ENCODE data around the gene NECAB3.

Gene NECAB3

DNA sequence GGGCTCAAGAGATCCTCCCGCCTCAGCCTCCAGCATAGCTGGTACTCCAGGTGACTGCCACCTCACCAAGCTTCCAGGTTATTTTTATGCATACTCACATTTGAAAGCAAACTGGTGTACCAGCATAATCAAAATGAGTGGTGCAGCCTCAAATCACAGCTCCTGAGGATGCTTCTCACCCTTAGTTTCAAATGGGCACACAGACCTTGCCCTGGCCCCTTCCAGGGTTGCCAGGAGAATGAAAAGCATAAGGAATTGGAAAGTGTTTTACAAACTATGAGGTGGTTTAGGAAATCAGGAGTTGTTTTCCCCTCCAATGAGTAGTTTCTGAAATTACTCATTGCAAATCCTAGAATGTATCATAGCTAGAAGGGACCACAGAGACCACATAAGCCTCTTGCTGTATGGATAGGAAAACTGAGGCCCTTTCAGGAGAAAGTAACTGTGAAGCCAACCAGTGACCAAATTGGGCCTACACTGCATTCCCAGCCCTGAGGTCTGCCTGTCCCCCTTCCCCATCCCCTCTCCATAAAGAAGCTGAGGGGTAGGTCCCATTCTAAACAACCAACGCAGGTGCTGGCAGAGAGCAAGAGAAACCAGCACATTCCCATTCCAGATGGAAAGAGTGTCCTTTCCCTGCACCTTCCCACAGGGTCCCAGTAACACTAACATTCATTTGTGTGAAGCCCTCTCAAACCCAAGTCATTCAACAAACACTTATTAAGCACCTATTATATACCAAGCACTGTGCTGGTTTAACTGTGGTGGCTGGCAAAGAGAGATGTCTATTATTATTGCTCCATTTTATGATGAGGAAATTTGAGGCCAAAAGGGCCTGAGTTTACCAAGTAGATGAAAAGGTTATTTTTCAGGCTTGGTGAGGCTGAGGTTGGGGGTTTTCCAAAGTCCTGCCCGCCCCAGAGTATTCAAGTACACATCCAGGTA, 14.0 kb upstream of the NECAB3 start:
- peak overlapping the region; percentile 9 for H3K4me3 Mint-ChIP-seq
- no peaks in the 10 kb centered on the region for H3K27me3 Mint-ChIP-seq (ENCODE audit: low read depth)
- peaks cover 2% of the 10 kb centered on the region for H3K36me3 Mint-ChIP-seq (ENCODE audit: low read depth)
- H3K4me1 Mint-ChIP-seq (ENCODE audit: low read depth): peaks cover 53% of the 10 kb centered on the region
- H3K27ac Mint-ChIP-seq: peak overlapping the region; percentile 86
- H3K9me3 Mint-ChIP-seq: no peaks in the 10 kb centered on the region

DNA sequence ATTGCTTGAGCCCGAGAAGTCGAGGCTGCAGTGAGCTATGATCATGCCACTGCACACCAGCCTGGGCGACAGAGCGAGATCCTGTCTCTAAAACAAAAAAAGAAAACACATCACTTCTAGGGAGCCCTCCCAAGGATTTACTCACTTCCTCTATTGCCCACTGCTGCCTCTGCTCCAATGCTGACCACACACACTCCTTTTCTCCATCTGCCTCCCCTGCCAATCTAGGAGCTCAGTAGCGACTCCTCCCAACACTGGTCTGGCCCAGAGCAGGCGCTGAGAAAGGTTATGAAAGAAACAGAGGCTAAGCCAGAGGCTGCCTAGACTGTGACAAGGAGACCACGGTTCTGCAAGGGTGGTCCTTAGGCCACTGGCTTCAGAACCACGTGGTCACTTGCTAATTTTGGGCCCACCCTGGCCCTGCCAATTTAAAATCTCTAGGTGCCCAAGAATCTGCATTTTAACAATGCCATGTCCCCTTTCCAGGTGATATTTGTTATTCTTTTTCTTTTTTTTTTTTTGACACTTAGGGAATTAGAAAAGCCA, 13.2 kb upstream of the NECAB3 start:
- H3K4me1 Mint-ChIP-seq (ENCODE audit: low read depth): peaks cover 57% of the 10 kb centered on the region

DNA sequence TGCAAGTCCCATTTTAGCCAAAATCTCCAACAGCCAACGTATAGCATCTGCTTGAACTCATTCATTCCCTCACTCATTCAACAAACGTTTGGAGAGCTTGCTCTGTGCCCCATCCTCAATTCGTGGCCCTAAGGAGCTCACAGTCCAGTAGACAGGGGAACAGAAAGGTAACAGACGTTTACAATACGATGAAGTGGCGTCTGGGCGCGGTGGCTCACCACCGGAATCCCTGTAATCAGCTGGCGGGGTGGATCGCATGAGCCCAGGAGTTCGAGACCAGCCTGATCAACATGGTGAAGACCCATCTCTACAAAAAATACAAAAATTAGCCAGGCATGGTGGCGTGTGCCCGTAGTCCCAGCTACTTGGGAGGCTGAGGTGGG, 12.7 kb upstream of the NECAB3 start:
- H3K9me3 Mint-ChIP-seq: no peaks in the 10 kb centered on the region
- no peaks in the 10 kb centered on the region for H3K27me3 Mint-ChIP-seq (ENCODE audit: low read depth)
- peaks cover 7% of the 10 kb centered on the region for H3K36me3 Mint-ChIP-seq (ENCODE audit: low read depth)
- peak overlapping the region; percentile 89 for H3K27ac Mint-ChIP-seq
- H3K4me3 Mint-ChIP-seq: peak overlapping the region; percentile 84
- peaks cover 62% of the 10 kb centered on the region for H3K4me1 Mint-ChIP-seq (ENCODE audit: low read depth)

More for the DNA sequence above, 13.2 kb upstream of the NECAB3 start:
- Mint-ChIP-seq H3K27ac (peak overlapping the region; percentile 68), H3K27me3 (ENCODE audit: low read depth) (no peaks in the 10 kb centered on the region), H3K36me3 (ENCODE audit: low read depth) (peaks cover 5% of the 10 kb centered on the region), H3K4me3 (no peak overlapping the region), H3K9me3 (no peaks in the 10 kb centered on the region)

DNA sequence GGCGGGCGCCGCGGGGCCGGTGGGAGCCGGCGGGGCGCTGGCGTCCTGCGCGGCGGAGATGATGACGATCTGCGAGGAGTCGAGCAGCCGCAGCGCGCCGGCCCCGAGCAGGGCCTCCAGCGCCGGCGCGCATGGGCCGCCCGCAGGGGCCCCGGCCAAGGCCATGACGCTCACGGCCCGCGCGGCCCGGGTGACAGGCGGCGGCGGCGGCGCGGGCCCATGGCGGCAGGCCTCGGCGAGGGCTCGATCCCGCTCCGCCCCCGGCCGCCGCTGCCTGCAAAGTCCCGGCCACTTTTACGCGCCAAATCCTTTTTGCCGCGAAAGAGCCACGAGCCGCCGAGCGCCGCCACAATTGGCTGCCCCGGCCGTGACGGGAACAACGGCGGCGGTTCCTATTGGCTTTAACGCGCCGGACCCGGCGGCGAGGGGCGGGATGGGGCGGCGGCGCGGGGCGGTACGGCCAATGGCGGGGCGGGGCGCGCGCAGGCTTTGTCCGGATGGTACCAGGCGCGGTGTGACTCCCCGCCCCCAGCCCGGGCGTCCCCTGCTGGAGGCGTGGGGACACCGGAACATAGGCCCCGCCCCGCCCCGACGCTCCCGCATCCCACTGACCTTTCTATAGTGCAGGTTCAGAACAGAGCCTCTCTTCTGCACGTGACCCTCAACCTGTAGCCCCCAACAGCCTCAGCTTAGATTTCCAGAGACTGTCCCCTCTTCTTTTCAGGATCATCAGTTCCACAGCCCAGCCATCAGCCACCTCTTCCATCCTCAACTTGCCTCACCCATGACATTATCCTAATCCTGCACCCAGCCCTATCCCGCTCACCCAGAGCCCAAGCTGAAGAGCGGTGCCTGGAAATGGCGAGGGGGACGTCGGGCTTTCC, 12.1 kb upstream of the NECAB3 start, which contains the start of gene E2F1:
Gene E2F1, minus strand, starts transcription at position 286 of the 884 bp plus-strand sequence. Its CDS starts 121 bp downstream, at position 165.
- Mint-ChIP-seq H3K4me3 (peak within 1 kb of the TSS; percentile 92), H3K4me1 (ENCODE audit: low read depth) (peaks cover 65% of the 10 kb centered on the region), H3K36me3 (ENCODE audit: low read depth) (peaks cover 10% of the 10 kb centered on the region), H3K27me3 (ENCODE audit: low read depth) (no peaks in the 10 kb centered on the region), H3K9me3 (no peaks in the 10 kb centered on the region), H3K27ac (peak within 1 kb of the TSS; percentile 91)

DNA sequence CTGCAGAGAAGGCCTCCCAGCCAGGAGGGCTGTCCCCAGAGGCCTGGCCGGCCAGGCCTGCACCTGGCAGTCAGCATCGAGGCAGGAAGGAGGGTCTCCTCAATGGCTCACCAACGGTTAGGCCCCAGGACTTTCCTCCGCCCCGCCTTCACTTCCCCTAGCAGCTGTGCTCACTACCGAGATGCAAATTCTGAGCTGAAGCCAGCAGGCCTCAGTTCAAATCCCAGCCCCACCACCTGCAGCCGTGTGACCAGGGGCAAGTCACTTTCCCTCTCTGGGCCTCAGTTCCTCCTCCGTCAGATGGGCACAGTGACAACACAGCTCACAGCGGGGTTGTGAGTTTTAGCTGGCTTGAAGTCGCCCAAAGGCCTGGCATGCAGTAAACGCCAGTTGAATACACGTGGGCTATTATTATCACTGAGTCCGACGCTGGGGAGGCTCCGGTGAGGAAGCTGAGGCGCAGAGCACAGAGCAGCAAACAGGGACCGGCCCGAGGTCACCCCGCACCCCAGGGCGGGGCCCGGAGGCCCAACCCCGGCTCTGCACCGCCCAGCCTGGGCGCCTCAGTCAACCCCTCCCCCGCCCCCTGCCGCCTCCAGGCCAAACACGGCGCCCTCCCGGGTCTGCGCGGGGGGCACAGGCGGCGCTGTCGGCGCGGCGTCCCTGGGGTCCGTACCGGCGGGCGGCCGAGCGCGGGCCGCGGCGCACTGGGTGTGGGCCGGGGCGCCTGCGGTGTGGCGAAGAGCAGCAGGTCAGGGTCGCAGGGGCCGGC, 11.3 kb upstream of the NECAB3 start:
- no peaks in the 10 kb centered on the region for H3K27me3 Mint-ChIP-seq (ENCODE audit: low read depth)
- H3K4me1 Mint-ChIP-seq (ENCODE audit: low read depth): peaks cover 72% of the 10 kb centered on the region
- peak overlapping the region; percentile 91 for H3K27ac Mint-ChIP-seq
- no peaks in the 10 kb centered on the region for H3K9me3 Mint-ChIP-seq
- peak overlapping the region; percentile 92 for H3K4me3 Mint-ChIP-seq
- H3K36me3 Mint-ChIP-seq (ENCODE audit: low read depth): peaks cover 13% of the 10 kb centered on the region

DNA sequence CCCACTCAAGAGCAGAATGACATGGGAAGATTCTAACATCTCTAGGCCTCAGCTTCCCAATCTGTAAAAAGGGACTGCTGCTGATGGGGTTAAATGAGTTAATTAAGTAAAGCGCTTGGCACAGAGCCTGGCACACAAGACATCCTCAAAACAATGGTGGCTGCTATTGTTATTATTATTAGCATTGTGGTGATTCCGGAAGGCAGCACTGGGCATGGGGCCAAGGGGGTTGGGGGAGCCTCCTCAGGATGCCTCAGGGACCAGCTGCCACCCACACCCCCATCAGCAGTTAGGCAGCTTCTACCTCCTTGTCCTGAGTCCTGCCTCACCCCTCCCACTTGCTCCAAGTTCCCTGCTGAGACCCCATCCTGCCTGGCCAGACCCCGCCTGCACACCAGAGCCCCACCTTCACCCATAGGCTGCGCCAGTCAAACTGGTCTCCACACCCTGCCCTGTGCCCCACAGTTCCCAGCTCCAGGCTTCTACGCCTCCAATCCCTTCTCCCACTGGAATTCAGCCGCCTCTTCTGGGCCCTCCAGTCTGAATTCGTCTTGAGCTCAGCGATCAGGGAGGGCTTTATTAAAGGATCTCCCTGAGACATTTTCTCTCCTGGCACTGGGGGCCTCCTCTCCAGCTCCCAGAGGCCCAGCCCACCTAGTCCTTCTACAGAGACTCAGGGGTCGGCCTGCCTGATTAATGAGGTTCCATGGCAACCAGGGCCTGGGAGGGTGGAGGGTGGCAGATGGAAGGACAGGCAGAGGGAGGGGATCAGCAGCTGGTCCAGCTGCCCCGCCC, 10.5 kb upstream of the NECAB3 start:
- Mint-ChIP-seq H3K4me1 (ENCODE audit: low read depth) (peaks cover 72% of the 10 kb centered on the region), H3K27me3 (ENCODE audit: low read depth) (no peaks in the 10 kb centered on the region), H3K4me3 (peak overlapping the region; percentile 92), H3K36me3 (ENCODE audit: low read depth) (peaks cover 14% of the 10 kb centered on the region), H3K27ac (peak overlapping the region; percentile 91), H3K9me3 (no peaks in the 10 kb centered on the region)

DNA sequence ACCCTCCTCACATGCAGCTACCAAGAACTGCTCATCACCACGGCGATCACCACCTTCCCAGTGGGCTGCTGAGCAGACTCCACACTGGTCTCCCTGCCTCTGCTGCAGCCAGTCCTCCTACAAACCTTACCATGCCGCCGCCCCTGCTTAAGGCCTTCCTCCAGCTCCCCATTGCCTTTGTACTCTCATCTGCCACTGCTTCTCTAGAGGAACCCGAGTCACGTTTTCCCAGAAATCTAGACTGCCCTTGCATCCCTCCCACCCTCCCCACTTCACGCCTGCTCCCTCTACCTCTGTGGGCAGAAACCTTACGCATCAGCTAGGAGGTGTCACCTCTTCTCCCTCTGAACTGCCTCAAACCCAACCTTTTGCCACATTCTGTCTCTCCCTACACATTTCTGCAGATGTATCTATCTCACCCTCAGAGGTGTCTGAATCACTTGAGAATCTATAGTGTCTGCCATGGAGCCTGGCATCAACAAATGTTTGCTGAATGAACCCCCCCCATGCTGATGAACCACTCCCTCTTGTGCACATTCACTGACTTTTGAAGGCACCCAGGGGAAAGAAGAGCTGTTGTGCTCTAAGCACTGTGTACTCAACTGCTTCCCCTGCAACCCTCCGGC, 7.6 kb upstream of the NECAB3 start:
- Mint-ChIP-seq H3K36me3 (ENCODE audit: low read depth) (peaks cover 26% of the 10 kb centered on the region), H3K9me3 (no peaks in the 10 kb centered on the region), H3K4me1 (ENCODE audit: low read depth) (peaks cover 63% of the 10 kb centered on the region), H3K27me3 (ENCODE audit: low read depth) (no peaks in the 10 kb centered on the region), H3K27ac (peak overlapping the region; percentile 91), H3K4me3 (peak overlapping the region; percentile 72)

DNA sequence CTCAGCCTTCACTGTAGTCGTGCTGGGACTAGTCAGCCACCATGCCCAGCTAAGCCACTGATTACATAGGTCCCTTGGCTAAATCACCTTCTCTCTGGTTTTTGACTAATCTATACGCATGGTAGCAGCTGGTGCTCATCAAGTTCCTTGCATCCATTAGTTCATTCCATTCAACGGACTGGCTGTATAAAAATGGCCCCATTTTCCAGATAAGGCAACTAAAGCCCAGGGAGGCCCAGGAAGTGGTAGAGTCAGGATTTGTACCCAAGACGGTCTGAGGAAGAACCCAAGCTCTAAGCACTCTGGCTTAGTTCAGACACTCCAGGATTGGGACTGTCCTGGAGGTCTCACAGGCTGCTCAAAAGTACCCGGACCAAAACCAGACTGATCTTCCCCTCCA, 7.1 kb upstream of the NECAB3 start:
- H3K27me3 Mint-ChIP-seq (ENCODE audit: low read depth): no peaks in the 10 kb centered on the region
- H3K27ac Mint-ChIP-seq: peak overlapping the region; percentile 91
- H3K36me3 Mint-ChIP-seq (ENCODE audit: low read depth): peaks cover 29% of the 10 kb centered on the region
- peaks cover 61% of the 10 kb centered on the region for H3K4me1 Mint-ChIP-seq (ENCODE audit: low read depth)
- no peaks in the 10 kb centered on the region for H3K9me3 Mint-ChIP-seq
- peak overlapping the region; percentile 40 for H3K4me3 Mint-ChIP-seq

DNA sequence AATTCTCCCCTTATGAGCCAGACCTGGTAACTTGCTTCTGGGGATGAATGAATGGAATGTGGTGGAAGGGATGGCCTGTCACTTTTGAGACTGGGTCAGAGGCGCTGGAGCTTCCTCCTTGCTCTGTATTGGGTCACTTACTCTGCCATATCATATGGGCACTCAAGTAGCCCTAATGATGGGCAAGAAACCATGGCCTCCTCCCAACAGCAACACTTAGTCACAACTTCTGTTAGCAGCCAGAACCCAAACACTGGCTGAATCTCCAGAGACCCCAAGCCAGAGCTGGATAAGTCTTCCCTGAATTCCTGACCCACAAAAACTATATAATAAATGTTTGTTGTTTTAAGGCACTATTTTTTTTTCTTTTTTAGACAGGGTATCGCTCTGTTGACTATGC, 6.5 kb upstream of the NECAB3 start:
- Mint-ChIP-seq H3K4me3 (peak overlapping the region; percentile 40), H3K27ac (peak overlapping the region; percentile 91), H3K27me3 (ENCODE audit: low read depth) (no peaks in the 10 kb centered on the region), H3K9me3 (no peaks in the 10 kb centered on the region), H3K36me3 (ENCODE audit: low read depth) (peaks cover 32% of the 10 kb centered on the region), H3K4me1 (ENCODE audit: low read depth) (peaks cover 65% of the 10 kb centered on the region)

DNA sequence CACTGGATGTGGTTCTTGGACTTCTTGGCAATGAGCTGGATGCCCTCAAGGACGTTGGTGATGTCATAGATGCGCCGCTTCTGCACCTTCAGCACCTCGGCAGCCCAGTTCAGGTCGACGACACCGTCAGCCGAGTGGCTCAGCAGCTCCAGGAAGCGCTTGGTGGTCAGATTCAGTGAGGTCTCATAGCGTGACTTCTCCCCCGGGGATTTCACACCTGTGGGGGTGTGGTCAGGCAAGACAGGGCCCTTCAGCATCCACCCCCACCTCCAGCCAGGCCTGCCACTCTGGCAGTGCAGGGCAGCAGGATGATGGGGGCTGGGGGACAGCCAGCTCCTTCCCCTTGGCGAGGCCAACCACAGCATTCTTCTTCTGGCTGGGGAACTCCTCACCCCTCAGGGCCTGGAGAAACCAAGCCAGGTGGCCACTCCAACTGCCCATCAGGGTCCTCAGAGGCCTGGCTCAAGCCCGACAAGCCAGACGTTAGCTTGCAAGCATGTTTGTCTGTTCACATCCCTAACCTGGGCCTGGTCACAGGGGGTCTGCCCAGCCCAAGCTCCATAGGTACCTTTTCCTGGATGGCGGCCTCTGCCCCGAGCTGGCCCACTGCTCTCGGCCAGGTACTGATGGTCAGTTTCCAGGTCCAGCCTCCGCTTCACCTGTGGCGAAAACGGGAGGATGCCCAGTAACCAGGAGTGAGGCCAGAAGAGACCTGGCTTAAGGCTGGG, 5.7 kb upstream of the NECAB3 start:
- no peaks in the 10 kb centered on the region for H3K27me3 Mint-ChIP-seq (ENCODE audit: low read depth)
- peak overlapping the region; percentile 55 for H3K4me3 Mint-ChIP-seq
- no peaks in the 10 kb centered on the region for H3K9me3 Mint-ChIP-seq
- peaks cover 67% of the 10 kb centered on the region for H3K4me1 Mint-ChIP-seq (ENCODE audit: low read depth)
- peak overlapping the region; percentile 91 for H3K27ac Mint-ChIP-seq
- H3K36me3 Mint-ChIP-seq (ENCODE audit: low read depth): peaks cover 33% of the 10 kb centered on the region

DNA sequence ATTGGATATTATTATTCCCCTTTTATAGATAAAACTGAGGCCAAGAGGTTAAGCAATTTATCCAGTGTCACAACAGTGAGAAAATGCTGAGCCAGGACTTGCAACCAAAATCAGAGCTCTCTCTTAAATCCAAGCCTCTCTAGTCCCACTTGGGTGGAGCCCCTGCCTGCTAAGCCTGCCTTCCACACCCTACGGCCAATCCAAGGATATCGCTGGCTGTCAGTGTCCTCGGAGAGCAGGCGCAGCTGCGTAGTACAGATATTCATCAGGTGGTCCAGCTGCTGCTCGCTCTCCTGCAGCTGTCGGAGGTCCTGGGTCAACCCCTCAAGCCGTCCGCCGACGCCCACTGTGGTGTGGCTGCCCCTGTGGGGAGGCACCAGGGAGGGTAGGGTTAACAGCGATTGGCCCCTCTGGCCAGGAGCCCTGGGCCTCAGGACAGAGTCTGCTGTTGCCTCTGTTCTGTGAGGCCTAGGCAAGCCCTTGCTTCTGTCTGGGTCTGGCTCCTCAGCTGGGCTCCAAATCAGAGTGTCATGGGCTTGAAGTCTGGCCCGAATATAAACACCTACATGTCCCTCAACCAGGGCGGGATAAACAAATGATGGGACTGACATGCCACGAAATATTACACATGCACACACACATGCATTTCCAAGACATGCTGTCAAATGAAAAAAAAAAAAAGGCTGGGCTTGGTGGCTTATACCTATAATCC, 3.9 kb upstream of the NECAB3 start:
- H3K36me3 Mint-ChIP-seq (ENCODE audit: low read depth): peaks cover 34% of the 10 kb centered on the region
- H3K4me1 Mint-ChIP-seq (ENCODE audit: low read depth): peaks cover 64% of the 10 kb centered on the region
- no peaks in the 10 kb centered on the region for H3K27me3 Mint-ChIP-seq (ENCODE audit: low read depth)
- H3K9me3 Mint-ChIP-seq: no peaks in the 10 kb centered on the region
- H3K4me3 Mint-ChIP-seq: peak overlapping the region; percentile 55
- peak overlapping the region; percentile 61 for H3K27ac Mint-ChIP-seq

Measured in T-helper 1 cell treated with Interleukin-12 subunit alpha and Interleukin-12 subunit beta and Interleukin-4 antibody, amounts not matched to agents 30 μg/mL and 1 μg/mL, for 36 hours (primary cell).